ENCODE data around the gene WDR91.

Gene WDR91

GRCh38 chr7:135197343-135197742 is 14.0 kb downstream of the WDR91 start:
- Mint-ChIP-seq H3K36me3 (ENCODE audit: low read depth) (peaks cover 96% of the 10 kb centered on the region), H3K4me3 (no peak overlapping the region), H3K9me3 (no peaks in the 10 kb centered on the region), H3K27ac (no peak overlapping the region), H3K27me3 (no peaks in the 10 kb centered on the region), H3K4me1 (ENCODE audit: low read depth) (peaks cover 18% of the 10 kb centered on the region)
- no peak for DNase-seq

- no peaks in the 10 kb centered on the region for H3K27me3 Mint-ChIP-seq
- H3K4me3 Mint-ChIP-seq = no peak overlapping the region
- no peak overlapping the region for H3K27ac Mint-ChIP-seq
- H3K9me3 Mint-ChIP-seq = no peaks in the 10 kb centered on the region
- peaks cover 14% of the 10 kb centered on the region for H3K4me1 Mint-ChIP-seq (ENCODE audit: low read depth)
- DNase-seq = no peak
- H3K36me3 Mint-ChIP-seq (ENCODE audit: low read depth) = peaks cover 96% of the 10 kb centered on the region
Observed at GRCh38 chr7:135195968-135196629, 15.2 kb downstream of the WDR91 start.

- Mint-ChIP-seq H3K9me3 (no peaks in the 10 kb centered on the region), H3K4me3 (no peak overlapping the region), H3K36me3 (ENCODE audit: low read depth) (peaks cover 96% of the 10 kb centered on the region), H3K27ac (no peak overlapping the region), H3K27me3 (no peaks in the 10 kb centered on the region), H3K4me1 (ENCODE audit: low read depth) (peaks cover 12% of the 10 kb centered on the region)
- DNase-seq = no peak
Observed at GRCh38 chr7:135195156-135195555, 16.2 kb downstream of the WDR91 start.

GRCh38 chr7:135194494-135195095 is 16.7 kb downstream of the WDR91 start:
- H3K36me3 Mint-ChIP-seq (ENCODE audit: low read depth) = peaks cover 97% of the 10 kb centered on the region

GRCh38 chr7:135193615-135194081 is 17.7 kb downstream of the WDR91 start:
- Mint-ChIP-seq H3K4me3 (no peak overlapping the region), H3K4me1 (ENCODE audit: low read depth) (peaks cover 7% of the 10 kb centered on the region), H3K36me3 (ENCODE audit: low read depth) (peaks cover 97% of the 10 kb centered on the region), H3K27ac (peak overlapping the region; percentile 23), H3K9me3 (no peaks in the 10 kb centered on the region), H3K27me3 (no peaks in the 10 kb centered on the region)
- no peak for DNase-seq

More at GRCh38 chr7:135194494-135195095, 16.7 kb downstream of the WDR91 start:
- no peak overlapping the region for H3K27ac Mint-ChIP-seq
- no peak for DNase-seq
- no peaks in the 10 kb centered on the region for H3K27me3 Mint-ChIP-seq
- no peak overlapping the region for H3K4me3 Mint-ChIP-seq
- H3K4me1 Mint-ChIP-seq (ENCODE audit: low read depth) = peaks cover 12% of the 10 kb centered on the region
- H3K9me3 Mint-ChIP-seq = no peaks in the 10 kb centered on the region

- H3K4me1 Mint-ChIP-seq (ENCODE audit: low read depth) = peaks cover 1% of the 10 kb centered on the region
- no peak overlapping the region for H3K4me3 Mint-ChIP-seq
- no peaks in the 10 kb centered on the region for H3K9me3 Mint-ChIP-seq
- H3K36me3 Mint-ChIP-seq (ENCODE audit: low read depth) = peaks cover 97% of the 10 kb centered on the region
- no peak overlapping the region for H3K27ac Mint-ChIP-seq
- DNase-seq = no peak
- H3K27me3 Mint-ChIP-seq = no peaks in the 10 kb centered on the region
Observed at GRCh38 chr7:135192914-135193536, 18.3 kb downstream of the WDR91 start.

- Mint-ChIP-seq H3K27ac (no peak overlapping the region), H3K4me3 (no peak overlapping the region), H3K4me1 (ENCODE audit: low read depth) (peaks cover 9% of the 10 kb centered on the region), H3K27me3 (no peaks in the 10 kb centered on the region), H3K9me3 (no peaks in the 10 kb centered on the region), H3K36me3 (ENCODE audit: low read depth) (peaks cover 97% of the 10 kb centered on the region)
- DNase-seq = no peak
Observed at GRCh38 chr7:135190703-135191102, 20.6 kb downstream of the WDR91 start.

GRCh38 chr7:135189961-135190360 is 21.4 kb downstream of the WDR91 start:
- H3K9me3 Mint-ChIP-seq = no peaks in the 10 kb centered on the region
- DNase-seq = no peak
- H3K27me3 Mint-ChIP-seq = no peaks in the 10 kb centered on the region
- H3K36me3 Mint-ChIP-seq (ENCODE audit: low read depth) = peaks cover 97% of the 10 kb centered on the region
- peak overlapping the region; percentile 11 for H3K27ac Mint-ChIP-seq
- H3K4me1 Mint-ChIP-seq (ENCODE audit: low read depth) = peaks cover 9% of the 10 kb centered on the region
- no peak overlapping the region for H3K4me3 Mint-ChIP-seq

- Mint-ChIP-seq H3K36me3 (ENCODE audit: low read depth) (peaks cover 97% of the 10 kb centered on the region), H3K4me3 (no peak overlapping the region), H3K9me3 (no peaks in the 10 kb centered on the region), H3K27ac (no peak overlapping the region), H3K4me1 (ENCODE audit: low read depth) (peaks cover 9% of the 10 kb centered on the region), H3K27me3 (no peaks in the 10 kb centered on the region)
- no peak for DNase-seq
Observed at GRCh38 chr7:135189221-135189662, 22.1 kb downstream of the WDR91 start.

- H3K9me3 Mint-ChIP-seq = peaks cover 5% of the 10 kb centered on the region
- no peak overlapping the region for H3K4me3 Mint-ChIP-seq
- peaks cover 97% of the 10 kb centered on the region for H3K36me3 Mint-ChIP-seq (ENCODE audit: low read depth)
- DNase-seq = no peak
- no peak overlapping the region for H3K27ac Mint-ChIP-seq
- H3K4me1 Mint-ChIP-seq (ENCODE audit: low read depth) = peaks cover 9% of the 10 kb centered on the region
- no peaks in the 10 kb centered on the region for H3K27me3 Mint-ChIP-seq
Observed at GRCh38 chr7:135188298-135188984, 22.9 kb downstream of the WDR91 start.

GRCh38 chr7:135186841-135187253 is 24.5 kb downstream of the WDR91 start:
- Mint-ChIP-seq H3K27ac (peak overlapping the region; percentile 57), H3K9me3 (peaks cover 17% of the 10 kb centered on the region), H3K4me3 (no peak overlapping the region), H3K27me3 (no peaks in the 10 kb centered on the region), H3K4me1 (ENCODE audit: low read depth) (peaks cover 9% of the 10 kb centered on the region), H3K36me3 (ENCODE audit: low read depth) (peaks cover 98% of the 10 kb centered on the region)
- DNase-seq = no peak

GRCh38 chr7:135186261-135186540 is 25.1 kb downstream of the WDR91 start:
- Mint-ChIP-seq H3K4me1 (ENCODE audit: low read depth) (peaks cover 9% of the 10 kb centered on the region), H3K36me3 (ENCODE audit: low read depth) (peaks cover 99% of the 10 kb centered on the region)

GRCh38 chr7:135185471-135186260 is 25.7 kb downstream of the WDR91 start:
- H3K4me1 Mint-ChIP-seq (ENCODE audit: low read depth) = peaks cover 9% of the 10 kb centered on the region
- H3K27ac Mint-ChIP-seq = no peak overlapping the region
- H3K4me3 Mint-ChIP-seq = no peak overlapping the region
- no peak for DNase-seq
- no peaks in the 10 kb centered on the region for H3K27me3 Mint-ChIP-seq
- peaks cover 99% of the 10 kb centered on the region for H3K36me3 Mint-ChIP-seq (ENCODE audit: low read depth)
- H3K9me3 Mint-ChIP-seq = peaks cover 24% of the 10 kb centered on the region

More at GRCh38 chr7:135186261-135186540, 25.1 kb downstream of the WDR91 start:
- peaks cover 22% of the 10 kb centered on the region for H3K9me3 Mint-ChIP-seq
- H3K27me3 Mint-ChIP-seq = no peaks in the 10 kb centered on the region
- H3K4me3 Mint-ChIP-seq = no peak overlapping the region
- H3K27ac Mint-ChIP-seq = no peak overlapping the region
- DNase-seq = no peak

GRCh38 chr7:135184254-135184841 is 27.0 kb downstream of the WDR91 start:
- H3K36me3 Mint-ChIP-seq (ENCODE audit: low read depth) = peaks cover 96% of the 10 kb centered on the region
- H3K9me3 Mint-ChIP-seq = peaks cover 33% of the 10 kb centered on the region
- DNase-seq = no peak

More at GRCh38 chr7:135184254-135184841, 27.0 kb downstream of the WDR91 start:
- Mint-ChIP-seq H3K27ac (no peak overlapping the region), H3K27me3 (no peaks in the 10 kb centered on the region), H3K4me3 (no peak overlapping the region), H3K4me1 (ENCODE audit: low read depth) (peaks cover 9% of the 10 kb centered on the region)

All from activated T-cell treated with anti-CD3 and anti-CD28 coated beads, Interleukin-2, amount 50 U/mL, for 24 hours (primary cell).